ES-I3 (cell line): ENCODE data around the gene CENPA.

Experiments used
- H3K36me3 ChIP-seq: 2 replicates; pipeline ENCODE4 v1.6.1; 2013; ENCODE audit warnings: mild to moderate bottlenecking, low read length, control low read depth, moderate library complexity; ENCODE audit not compliant: insufficient read depth
- H3K4me1 ChIP-seq: 2 replicates; pipeline ENCODE4 v1.6.1; 2013; ENCODE audit warnings: mild to moderate bottlenecking, control low read depth, low read length; ENCODE audit not compliant: insufficient read depth
- H3K9ac ChIP-seq: 2 replicates; pipeline ENCODE4 v1.6.1; 2013; ENCODE audit warnings: low read depth, mild to moderate bottlenecking, low read length, moderate library complexity
- H3K9me3 ChIP-seq: 2 replicates; pipeline ENCODE4 v1.6.1; 2013; ENCODE audit warnings: mild to moderate bottlenecking, low read length, moderate library complexity; ENCODE audit not compliant: control insufficient read depth, insufficient read depth

The CENPA gene

GRCh38 chr2:26818972-26819371, 33.1 kb downstream of the CENPA start:
- H3K9me3 ChIP-seq = no peaks in the 10 kb centered on the region
- no peaks in the 10 kb centered on the region for H3K4me1 ChIP-seq
- H3K9ac ChIP-seq = no peak overlapping the region
- H3K36me3 ChIP-seq = no peaks in the 10 kb centered on the region

- Histone ChIP-seq H3K9ac (no peak overlapping the region), H3K36me3 (no peaks in the 10 kb centered on the region), H3K9me3 (no peaks in the 10 kb centered on the region), H3K4me1 (no peaks in the 10 kb centered on the region)
Observed at GRCh38 chr2:26820932-26821331, 35.1 kb downstream of the CENPA start.

- Histone ChIP-seq H3K36me3 (no peaks in the 10 kb centered on the region), H3K4me1 (no peaks in the 10 kb centered on the region), H3K9ac (no peak overlapping the region), H3K9me3 (no peaks in the 10 kb centered on the region)
Observed at GRCh38 chr2:26822877-26823276, 37.0 kb downstream of the CENPA start.

- H3K9me3 ChIP-seq = no peaks in the 10 kb centered on the region
- H3K9ac ChIP-seq = no peak overlapping the region
- H3K4me1 ChIP-seq = no peaks in the 10 kb centered on the region
- H3K36me3 ChIP-seq = no peaks in the 10 kb centered on the region
Observed at GRCh38 chr2:26838121-26838906, 52.5 kb downstream of the CENPA start.

GRCh38 chr2:26840937-26841610, 55.2 kb downstream of the CENPA start:
- no peak overlapping the region for H3K9ac ChIP-seq
- H3K4me1 ChIP-seq = no peaks in the 10 kb centered on the region
- no peaks in the 10 kb centered on the region for H3K36me3 ChIP-seq
- H3K9me3 ChIP-seq = no peaks in the 10 kb centered on the region

GRCh38 chr2:26843041-26843440, 57.2 kb downstream of the CENPA start:
- no peaks in the 10 kb centered on the region for H3K4me1 ChIP-seq
- H3K36me3 ChIP-seq = no peaks in the 10 kb centered on the region
- H3K9me3 ChIP-seq = no peaks in the 10 kb centered on the region; the same call in 1 of the 2 replicates
- H3K9ac ChIP-seq = no peak overlapping the region
